Measurements from ENCODE around the gene RERE.

- no peak for TF ChIP-seq EZH2 (IDR thresholded peaks at IDR 0.05; ENCODE audit: low read depth)
- TF ChIP-seq, protein P1, sequence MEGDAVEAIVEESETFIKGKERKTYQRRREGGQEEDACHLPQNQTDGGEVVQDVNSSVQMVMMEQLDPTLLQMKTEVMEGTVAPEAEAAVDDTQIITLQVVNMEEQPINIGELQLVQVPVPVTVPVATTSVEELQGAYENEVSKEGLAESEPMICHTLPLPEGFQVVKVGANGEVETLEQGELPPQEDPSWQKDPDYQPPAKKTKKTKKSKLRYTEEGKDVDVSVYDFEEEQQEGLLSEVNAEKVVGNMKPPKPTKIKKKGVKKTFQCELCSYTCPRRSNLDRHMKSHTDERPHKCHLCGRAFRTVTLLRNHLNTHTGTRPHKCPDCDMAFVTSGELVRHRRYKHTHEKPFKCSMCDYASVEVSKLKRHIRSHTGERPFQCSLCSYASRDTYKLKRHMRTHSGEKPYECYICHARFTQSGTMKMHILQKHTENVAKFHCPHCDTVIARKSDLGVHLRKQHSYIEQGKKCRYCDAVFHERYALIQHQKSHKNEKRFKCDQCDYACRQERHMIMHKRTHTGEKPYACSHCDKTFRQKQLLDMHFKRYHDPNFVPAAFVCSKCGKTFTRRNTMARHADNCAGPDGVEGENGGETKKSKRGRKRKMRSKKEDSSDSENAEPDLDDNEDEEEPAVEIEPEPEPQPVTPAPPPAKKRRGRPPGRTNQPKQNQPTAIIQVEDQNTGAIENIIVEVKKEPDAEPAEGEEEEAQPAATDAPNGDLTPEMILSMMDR (conservative IDR thresholded peaks at IDR 0.05) = no peak
These were observed 75.2 kb downstream of the RERE start for GRCh38 chr1:8742022-8742924.

Measured in PC-9 (cell line).